Lower lobe of right lung (tissue), 2 donors: ENCODE measurements around the gene TLX2. TPM values are rescaled to one million over a fixed set of nuclear protein-coding genes. Genes with fewer than 3 reads are reported as not detected.
A peak's percentile ranks its signal among the peaks of the same experiment; 100 is the strongest.

Experiments
- ATAC-seq, 2 donors: fragments of 200-7000 bp; cut with Tn5 transposase; one replicate each; pipeline ENCODE4 v1.9.1; 2020 to 2022; ENCODE audit warnings: mild to moderate bottlenecking in 2 of 2, moderate library complexity in 2 of 2
- DNase-seq: peaks from one replicate; pipeline ENCODE4 v3.0.0-alpha.2; 2020
- H3K27ac ChIP-seq: fragments of 200-600 bp; one replicate; pipeline ENCODE4 v1.8.0; 2022
- H3K27me3 ChIP-seq: fragments of 200-600 bp; one replicate; pipeline ENCODE4 v1.8.0; 2022; ENCODE audit warnings: low read depth
- H3K36me3 ChIP-seq: fragments of 200-600 bp; one replicate; pipeline ENCODE4 v1.8.0; 2022; ENCODE audit warnings: mild to moderate bottlenecking
- H3K4me1 ChIP-seq: fragments of 200-600 bp; one replicate; pipeline ENCODE4 v1.8.0; 2022
- H3K4me3 ChIP-seq: fragments of 200-600 bp; one replicate; pipeline ENCODE4 v1.8.0; 2022; ENCODE audit warnings: mild to moderate bottlenecking
- H3K9me3 ChIP-seq: fragments of 200-600 bp; one replicate; pipeline ENCODE4 v1.8.0; 2022
- intact Hi-C: fragments of 100-400 bp; cut with DNase I; formaldehyde crosslinking; loops from one replicate; pipeline ENCODE4 v1.11.0; 2022
- total RNA-seq: library from RNA; stranded (reverse); fragmentation: NEBNext Ultra II Directional; extraction: Animal tissue kit (Norgen Biotek cat#: 25700); gene quantifications from one replicate; pipeline ENCODE4 v1.2.1, GENCODE V29; 2021
- TF ChIP-seq, protein P1 (sequence below): fragments of 200-600 bp; IDR thresholded peaks from one replicate; pipeline ENCODE4 v1.8.0; 2022; ENCODE audit warnings: antibody characterized with exemption, mild to moderate bottlenecking
- donor health status: DM: no; HTN: yes; CAD: no; lungs with severe emphysema.

TLX2 gene
- total RNA-seq, 1 donor from 2014 or later = not detected

DNA sequence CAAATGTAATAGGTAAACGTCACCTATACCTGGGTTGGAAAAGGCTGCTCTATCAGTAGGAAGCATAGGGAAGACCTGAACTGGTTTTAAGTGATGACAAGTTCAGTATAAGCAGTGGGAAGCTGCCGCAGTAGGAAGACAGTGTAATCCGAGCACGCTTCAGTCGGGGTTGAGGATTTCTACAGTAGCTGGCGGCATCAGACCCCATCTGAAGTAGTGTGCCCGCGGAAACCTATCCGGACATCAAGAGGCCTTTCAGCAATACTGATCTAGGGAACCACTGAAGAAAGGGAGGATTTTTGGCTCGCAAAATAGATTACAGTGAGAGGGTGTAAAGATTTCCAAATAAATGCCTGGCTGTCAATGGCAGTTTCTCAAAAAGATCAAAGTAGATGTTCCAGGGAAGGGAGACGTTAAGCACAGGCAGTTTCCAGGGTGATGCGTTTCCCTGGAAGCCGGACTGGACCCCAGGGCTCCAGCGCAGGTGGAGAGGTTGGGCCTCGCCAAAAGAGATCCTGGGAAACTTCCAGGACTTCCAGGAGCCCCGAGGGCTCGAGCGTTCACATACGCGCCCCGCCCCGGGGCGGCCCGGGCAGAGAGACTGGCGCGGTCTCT lies 34.1 kb downstream of the TLX2 start:
- no peak for DNase-seq
- H3K4me3 ChIP-seq = peak overlapping the region; percentile 78
- peaks cover 24% of the 10 kb centered on the region for H3K4me1 ChIP-seq
- H3K9me3 ChIP-seq = no peaks in the 10 kb centered on the region
- intact Hi-C loops = no loop called here
- H3K36me3 ChIP-seq = no peaks in the 10 kb centered on the region
- TF ChIP-seq, protein P1, sequence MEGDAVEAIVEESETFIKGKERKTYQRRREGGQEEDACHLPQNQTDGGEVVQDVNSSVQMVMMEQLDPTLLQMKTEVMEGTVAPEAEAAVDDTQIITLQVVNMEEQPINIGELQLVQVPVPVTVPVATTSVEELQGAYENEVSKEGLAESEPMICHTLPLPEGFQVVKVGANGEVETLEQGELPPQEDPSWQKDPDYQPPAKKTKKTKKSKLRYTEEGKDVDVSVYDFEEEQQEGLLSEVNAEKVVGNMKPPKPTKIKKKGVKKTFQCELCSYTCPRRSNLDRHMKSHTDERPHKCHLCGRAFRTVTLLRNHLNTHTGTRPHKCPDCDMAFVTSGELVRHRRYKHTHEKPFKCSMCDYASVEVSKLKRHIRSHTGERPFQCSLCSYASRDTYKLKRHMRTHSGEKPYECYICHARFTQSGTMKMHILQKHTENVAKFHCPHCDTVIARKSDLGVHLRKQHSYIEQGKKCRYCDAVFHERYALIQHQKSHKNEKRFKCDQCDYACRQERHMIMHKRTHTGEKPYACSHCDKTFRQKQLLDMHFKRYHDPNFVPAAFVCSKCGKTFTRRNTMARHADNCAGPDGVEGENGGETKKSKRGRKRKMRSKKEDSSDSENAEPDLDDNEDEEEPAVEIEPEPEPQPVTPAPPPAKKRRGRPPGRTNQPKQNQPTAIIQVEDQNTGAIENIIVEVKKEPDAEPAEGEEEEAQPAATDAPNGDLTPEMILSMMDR = no peak
- H3K27ac ChIP-seq = peak overlapping the region; percentile 81
- ATAC-seq = no peak
- H3K27me3 ChIP-seq = no peaks in the 10 kb centered on the region

DNA sequence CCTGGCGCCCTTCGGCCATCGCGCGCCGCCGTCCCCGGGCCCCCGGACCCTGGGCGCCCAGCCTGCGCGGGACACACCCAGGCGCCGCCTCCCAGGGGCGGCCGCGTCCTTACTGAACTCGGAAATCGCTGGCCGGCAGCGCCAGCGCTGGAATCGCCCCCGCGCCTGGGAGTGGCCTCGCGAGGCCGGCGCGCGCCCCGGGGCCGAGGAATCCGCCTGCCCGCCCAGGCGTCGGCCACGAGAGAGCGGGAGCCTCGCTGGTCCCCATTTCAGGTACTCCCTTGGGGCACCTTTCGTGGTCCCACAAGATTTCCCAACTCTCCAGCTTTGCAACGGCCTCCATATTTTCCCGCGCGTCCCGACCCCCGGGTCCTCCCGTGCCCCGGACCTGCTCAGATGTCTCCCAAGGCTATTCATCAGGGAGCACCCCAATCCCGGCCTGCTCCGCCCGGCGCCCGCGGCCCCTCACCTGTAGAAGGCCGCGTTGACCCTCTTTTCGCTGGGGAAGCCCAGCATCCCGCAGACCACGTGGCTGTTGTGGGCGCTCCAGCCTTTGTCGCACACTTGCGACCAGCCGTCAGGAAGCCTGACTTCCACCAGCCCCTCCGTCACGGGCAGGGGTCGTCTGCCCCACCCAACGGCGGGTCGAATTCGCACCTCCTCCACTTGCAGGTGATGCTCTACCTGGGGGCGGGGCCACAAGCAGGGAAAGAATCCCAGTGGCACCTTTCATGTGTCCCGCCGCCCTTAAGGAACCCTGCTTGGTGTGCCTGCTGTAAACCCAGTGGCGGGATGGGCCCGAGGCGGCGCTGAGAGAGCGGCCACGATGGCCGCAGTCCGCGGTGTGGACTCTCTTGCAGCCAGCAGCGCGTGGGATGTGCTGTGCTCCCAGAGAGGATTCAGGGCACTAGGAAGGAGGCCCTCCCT lies 34.9 kb downstream of the TLX2 start:
- Histone ChIP-seq H3K9me3 (no peaks in the 10 kb centered on the region), H3K4me1 (peaks cover 28% of the 10 kb centered on the region), H3K27me3 (no peaks in the 10 kb centered on the region), H3K27ac (peak overlapping the region; percentile 81), H3K36me3 (no peaks in the 10 kb centered on the region), H3K4me3 (peak overlapping the region; percentile 78)
- DNase-seq (peak; percentile 79), ATAC-seq (peak; percentile 90 to 93)
- TF ChIP-seq, protein P1 = no peak
- intact Hi-C loops = no loop called here

DNA sequence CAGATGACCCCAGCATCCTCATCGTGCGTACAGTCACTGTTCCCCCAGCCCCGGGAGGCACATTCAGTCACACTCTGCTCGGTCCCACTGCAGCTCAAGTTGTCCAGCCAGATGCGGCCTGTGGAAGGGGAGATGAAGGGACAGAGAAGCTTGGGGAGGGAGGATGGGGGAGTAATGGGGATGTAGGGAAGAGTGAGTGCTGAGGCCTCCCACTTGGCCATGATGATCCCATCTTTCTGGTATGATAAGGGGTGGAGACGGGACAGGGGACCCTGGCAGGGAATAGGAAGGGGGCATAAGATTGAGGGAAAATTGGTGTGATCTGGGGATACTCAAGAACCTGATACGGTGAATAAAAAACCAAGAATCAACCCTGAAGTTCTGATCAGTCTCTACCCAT lies 36.0 kb downstream of the TLX2 start:
- peaks cover 30% of the 10 kb centered on the region for H3K4me1 ChIP-seq
- intact Hi-C loops = no loop called here

DNA sequence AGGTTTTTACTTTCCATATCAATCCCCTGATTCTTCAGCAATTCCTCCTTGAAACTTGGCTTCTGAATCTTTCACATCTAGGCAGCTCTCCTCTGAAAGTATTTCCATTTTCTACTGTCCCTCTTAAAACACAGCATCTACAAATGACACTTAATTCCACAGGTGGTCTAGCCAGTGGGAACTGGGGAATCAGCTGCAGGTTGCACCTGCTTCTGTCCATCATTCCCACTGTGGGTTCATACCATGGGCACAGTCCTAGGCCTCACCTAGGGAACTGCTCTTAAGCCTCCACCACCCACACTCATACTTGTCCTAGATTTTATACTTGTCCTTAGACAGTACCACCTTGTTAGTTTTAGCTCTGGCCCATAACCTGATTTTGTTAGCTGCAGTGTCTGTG lies 37.3 kb downstream of the TLX2 start:
- ATAC-seq (no peak), DNase-seq (no peak)
- peaks cover 7% of the 10 kb centered on the region for H3K36me3 ChIP-seq
- intact Hi-C loops = no loop called here
- H3K9me3 ChIP-seq = no peaks in the 10 kb centered on the region
- H3K27me3 ChIP-seq = no peaks in the 10 kb centered on the region
- TF ChIP-seq, protein P1 = no peak
- H3K4me1 ChIP-seq = peaks cover 35% of the 10 kb centered on the region
- no peak overlapping the region for H3K27ac ChIP-seq
- H3K4me3 ChIP-seq = no peak overlapping the region

More for the DNA sequence above, 36.0 kb downstream of the TLX2 start:
- Histone ChIP-seq H3K9me3 (no peaks in the 10 kb centered on the region), H3K36me3 (no peaks in the 10 kb centered on the region), H3K27me3 (no peaks in the 10 kb centered on the region), H3K27ac (no peak overlapping the region), H3K4me3 (no peak overlapping the region)
- TF ChIP-seq, protein P1 = no peak
- no peak for ATAC-seq
- DNase-seq = no peak

DNA sequence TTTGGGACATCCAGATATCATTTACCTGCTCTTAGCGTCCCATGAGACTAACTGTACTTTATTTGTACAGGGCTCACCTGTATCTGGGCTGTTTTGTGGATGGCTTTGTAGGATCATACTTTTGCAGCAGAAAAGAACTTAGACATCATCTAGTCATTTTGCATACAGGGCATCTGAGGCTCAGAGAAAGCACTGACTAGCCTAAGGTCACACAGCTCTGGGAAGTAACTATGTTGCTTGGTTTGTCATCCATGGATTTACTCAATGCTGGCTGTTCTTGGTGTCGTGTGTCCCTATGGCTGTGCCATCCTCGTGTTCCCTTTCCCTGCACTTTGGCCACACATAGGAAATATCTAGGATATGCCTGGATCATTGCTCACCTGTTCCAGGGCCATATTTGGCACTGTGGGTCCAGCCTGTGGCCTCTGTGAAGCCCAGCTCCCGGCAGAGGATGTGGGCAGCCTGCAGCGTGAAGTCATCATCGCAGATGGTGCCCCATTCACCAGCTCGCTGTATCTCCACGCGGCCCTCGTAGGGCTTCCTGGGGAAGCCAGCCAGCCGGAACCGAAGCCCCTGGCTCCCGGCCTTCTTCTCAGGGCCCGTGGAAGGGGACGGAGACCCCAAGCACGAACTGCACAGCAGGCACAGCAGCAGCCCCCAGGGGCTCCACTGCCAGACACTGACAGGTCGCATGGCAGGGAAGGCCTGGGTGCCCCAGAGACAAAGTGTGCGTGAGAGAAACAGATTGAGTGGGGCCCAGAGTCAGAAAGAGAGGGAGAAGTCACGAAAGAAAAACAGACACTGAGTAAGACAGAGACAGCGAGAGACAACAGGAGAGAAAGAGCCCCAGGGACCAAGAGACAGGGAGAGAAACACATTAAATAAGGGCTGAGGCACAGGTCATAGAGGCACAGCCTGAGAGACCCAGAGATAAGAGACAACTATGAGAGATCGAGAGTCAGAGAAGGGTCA lies 38.0 kb downstream of the TLX2 start:
- no peak overlapping the region for H3K27ac ChIP-seq
- DNase-seq = no peak
- peaks cover 12% of the 10 kb centered on the region for H3K36me3 ChIP-seq
- H3K4me3 ChIP-seq = no peak overlapping the region
- no peaks in the 10 kb centered on the region for H3K27me3 ChIP-seq
- TF ChIP-seq, protein P1 = no peak
- peaks cover 35% of the 10 kb centered on the region for H3K4me1 ChIP-seq
- H3K9me3 ChIP-seq = no peaks in the 10 kb centered on the region
- ATAC-seq = no peak
- intact Hi-C loops = no loop called here
